Mucosa of stomach (tissue), 1 donor: ENCODE data around the gene SWSAP1.

Experiments used
- H3K27me3 ChIP-seq: one replicate; pipeline ENCODE4 v1.7.0; 2013; ENCODE audit warnings: mild to moderate bottlenecking, low read length; ENCODE audit not compliant: control insufficient read depth, insufficient read depth
- H3K36me3 ChIP-seq: one replicate; pipeline ENCODE4 v1.7.0; 2013; ENCODE audit warnings: low read length; ENCODE audit not compliant: control insufficient read depth, insufficient read depth
- H3K4me1 ChIP-seq: one replicate; pipeline ENCODE4 v1.7.0; 2013; ENCODE audit warnings: mild to moderate bottlenecking, low read length; ENCODE audit not compliant: control insufficient read depth, insufficient read depth
- H3K4me3 ChIP-seq: one replicate; pipeline ENCODE4 v1.7.0; 2013; ENCODE audit warnings: low read length
- H3K9ac ChIP-seq: one replicate; pipeline ENCODE4 v1.7.0; 2013; ENCODE audit warnings: mild to moderate bottlenecking, low read length, moderate library complexity
- H3K9me3 ChIP-seq: one replicate; pipeline ENCODE4 v1.7.0; 2013; ENCODE audit warnings: mild to moderate bottlenecking, low read length, moderate library complexity; ENCODE audit not compliant: control insufficient read depth
- donor health status: Pancreatic carcinoma.

The SWSAP1 gene

DNA sequence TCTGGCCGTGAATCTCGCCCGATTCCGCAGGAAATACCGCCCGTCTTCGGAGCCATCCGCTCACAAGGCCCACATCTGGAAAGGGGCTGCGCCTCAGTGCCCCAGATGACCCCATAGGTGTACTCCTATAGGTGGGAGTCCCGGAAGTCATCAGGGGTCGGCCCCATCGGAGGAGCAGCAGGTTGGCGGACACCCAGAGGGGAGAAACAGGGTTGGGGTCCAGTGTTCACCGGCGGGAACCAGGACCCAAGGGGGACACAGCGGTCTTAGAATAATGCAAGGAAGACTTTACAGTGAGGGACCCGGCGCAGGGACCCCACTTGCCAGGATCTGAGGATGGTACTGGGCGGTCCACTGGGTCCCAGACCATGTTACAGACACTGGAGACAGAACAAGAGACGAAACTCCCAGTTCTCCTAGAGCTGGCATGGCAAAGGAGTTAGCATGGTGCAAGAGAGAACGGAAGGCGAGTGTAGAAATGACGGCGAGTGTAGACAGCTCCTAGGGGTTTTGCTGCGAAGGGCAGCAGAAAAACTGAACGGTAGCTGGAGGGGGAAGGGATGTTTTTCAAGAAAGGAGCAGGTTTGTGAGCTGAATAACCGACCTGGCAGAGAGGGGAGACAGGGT, 48.8 kb downstream of the SWSAP1 start:
- no peaks in the 10 kb centered on the region for H3K9me3 ChIP-seq
- H3K27me3 ChIP-seq: peaks cover 53% of the 10 kb centered on the region

DNA sequence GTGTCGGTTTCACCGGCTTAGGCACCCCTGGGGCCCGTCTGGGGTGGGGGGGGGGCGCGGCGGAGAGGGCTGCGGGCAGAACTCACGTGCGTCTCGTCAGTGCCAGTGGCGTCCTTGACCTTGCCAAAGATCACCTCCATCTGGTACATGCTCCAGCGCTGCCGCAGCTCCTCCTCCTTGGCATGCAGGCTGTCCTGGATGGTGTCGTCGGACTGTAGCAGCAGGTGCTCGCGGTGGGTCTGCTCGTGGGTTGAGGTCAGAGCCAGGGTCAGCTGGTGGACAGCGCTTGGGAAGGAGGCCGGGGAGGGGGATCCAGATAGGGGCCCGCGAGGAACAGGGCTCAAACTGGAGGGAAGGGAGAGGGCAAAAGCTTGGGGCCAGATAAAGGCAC, 49.3 kb downstream of the SWSAP1 start:
- H3K9me3 ChIP-seq: no peaks in the 10 kb centered on the region
- no peak overlapping the region for H3K9ac ChIP-seq
- peaks cover 50% of the 10 kb centered on the region for H3K27me3 ChIP-seq
- no peak overlapping the region for H3K4me3 ChIP-seq
- peaks cover 30% of the 10 kb centered on the region for H3K4me1 ChIP-seq
- H3K36me3 ChIP-seq: no peaks in the 10 kb centered on the region

More for the DNA sequence above, 48.8 kb downstream of the SWSAP1 start:
- Histone ChIP-seq H3K4me1 (peaks cover 35% of the 10 kb centered on the region), H3K9ac (no peak overlapping the region), H3K36me3 (no peaks in the 10 kb centered on the region), H3K4me3 (no peak overlapping the region)
